ENCODE measurements around the gene FCHO2.

- no peak for TF ChIP-seq EZH2 (IDR thresholded peaks at IDR 0.05)
- TF ChIP-seq CTCF (IDR thresholded peaks at IDR 0.05) = no peak
- TF ChIP-seq EZH2phosphoT487 (IDR thresholded peaks at IDR 0.05) = no peak
These were observed 1.5 kb upstream of the FCHO2 start for GRCh38 chr5:72954389-72954788.

All from neural progenitor cell (in vitro differentiated cells).